Globus pallidus (tissue), 1 donor: ENCODE measurements around the gene PCNX4.

Source experiments
- DNase-seq: peaks from one replicate; pipeline ENCODE4 v3.0.0-alpha.2; 2015; ENCODE audit warnings: low spot score

PCNX4 gene

DNA sequence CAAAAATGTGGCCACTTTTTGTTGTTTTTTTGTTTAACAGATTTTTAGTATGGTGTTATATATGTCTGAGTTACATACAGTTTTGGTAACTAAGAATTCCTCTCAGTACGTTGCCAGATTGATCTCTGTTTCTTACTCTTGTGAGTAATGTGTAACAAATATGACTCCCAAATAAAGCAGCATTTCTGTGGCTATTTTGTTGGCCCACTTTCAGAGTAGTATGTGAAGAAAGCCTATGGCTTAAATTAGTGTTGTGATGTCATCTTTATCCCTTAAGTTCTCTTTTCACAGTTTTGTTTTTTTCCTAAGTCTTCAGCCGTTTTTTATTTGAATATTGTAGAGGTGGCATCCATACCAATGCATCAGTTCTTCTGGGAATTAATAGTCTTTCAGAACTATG lies 10.7 kb downstream of the PCNX4 start:
- no peak for DNase-seq

DNA sequence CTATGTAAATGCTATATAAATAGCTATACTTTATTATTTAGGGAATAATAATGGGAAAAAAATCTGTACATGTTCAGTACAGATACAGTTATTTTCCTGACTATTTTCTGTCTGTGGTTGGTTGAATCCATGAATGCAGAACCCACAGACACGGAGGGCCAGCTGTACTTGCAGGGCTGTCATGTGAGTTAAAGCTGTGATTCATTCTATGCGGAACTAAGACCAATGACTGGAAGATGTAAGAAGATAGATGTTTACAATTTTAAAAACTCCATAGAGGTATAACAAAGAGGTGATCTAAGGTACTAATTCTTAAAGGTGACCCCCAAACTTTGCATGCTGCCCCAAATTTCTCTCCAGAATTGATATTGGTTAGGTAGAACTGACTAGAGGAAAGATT lies 14.6 kb downstream of the PCNX4 start:
- peak; percentile 63 for DNase-seq

DNA sequence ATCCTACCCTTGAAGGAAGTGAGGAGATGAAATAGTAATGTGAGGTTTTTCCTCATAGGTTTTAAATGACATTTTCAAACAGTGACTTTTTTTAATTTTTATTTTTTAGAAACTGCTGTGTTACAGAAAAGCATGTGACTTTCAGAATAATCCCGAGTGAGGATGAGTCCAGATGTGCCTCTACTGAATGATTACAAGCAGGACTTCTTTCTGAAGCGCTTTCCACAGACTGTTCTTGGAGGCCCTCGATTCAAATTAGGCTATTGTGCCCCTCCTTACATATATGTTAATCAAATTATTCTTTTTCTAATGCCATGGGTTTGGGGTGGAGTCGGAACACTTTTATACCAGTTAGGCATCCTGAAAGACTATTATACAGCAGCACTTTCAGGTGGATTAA lies 15.8 kb downstream of the PCNX4 start:
- DNase-seq = peak; percentile 20

DNA sequence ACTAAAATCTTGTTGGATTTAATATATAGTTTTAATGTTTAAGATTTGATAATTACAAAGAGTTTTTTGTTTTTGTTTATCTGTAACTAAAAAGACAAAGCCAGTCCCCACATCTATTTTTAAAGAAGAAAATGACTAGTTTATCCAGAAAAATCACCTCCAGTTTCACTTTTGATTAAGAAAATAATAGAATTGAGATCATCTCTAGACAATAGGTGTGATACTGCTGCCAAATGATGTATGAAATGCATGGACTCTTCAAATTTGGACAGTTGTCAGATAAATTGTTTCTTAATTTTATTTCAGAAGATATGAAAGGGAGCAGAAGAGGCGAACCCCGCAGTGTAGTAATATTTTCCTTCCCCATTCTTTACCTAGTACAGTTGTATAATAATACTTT lies 20.0 kb downstream of the PCNX4 start:
- DNase-seq = no peak

DNA sequence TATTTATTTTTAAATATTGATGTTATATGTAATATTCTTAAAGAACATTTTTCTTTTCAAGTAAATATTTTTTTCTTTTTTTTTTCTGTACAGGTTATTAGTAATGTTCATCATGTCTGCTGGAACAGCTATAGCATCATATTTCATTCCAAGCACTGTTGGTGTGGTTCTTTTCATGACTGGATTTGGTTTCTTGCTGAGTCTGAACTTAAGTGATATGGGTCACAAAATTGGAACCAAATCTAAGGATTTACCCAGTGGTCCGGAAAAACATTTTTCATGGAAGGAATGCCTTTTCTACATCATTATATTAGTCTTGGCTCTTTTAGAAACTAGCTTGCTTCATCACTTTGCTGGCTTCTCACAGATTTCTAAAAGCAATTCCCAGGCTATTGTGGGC lies 23.2 kb downstream of the PCNX4 start:
- no peak for DNase-seq

DNA sequence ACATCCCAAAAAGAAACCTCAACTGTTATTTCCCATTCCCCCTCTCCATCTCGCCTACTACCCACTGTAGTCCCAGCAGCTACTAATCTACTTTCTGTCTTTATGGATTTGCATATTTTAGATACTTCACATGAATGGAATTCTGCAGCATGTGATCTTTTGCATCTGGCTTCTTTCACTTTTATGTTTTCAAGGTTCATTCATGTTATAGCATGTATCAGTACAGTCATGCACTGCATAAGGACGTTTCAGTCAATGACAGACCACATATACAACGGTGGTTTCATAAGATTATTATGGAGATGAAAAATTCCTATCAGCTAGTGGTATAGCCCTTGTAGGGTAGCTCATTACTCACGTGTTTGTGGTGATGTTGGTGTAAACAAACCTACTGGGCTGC lies 24.5 kb downstream of the PCNX4 start:
- no peak for DNase-seq

DNA sequence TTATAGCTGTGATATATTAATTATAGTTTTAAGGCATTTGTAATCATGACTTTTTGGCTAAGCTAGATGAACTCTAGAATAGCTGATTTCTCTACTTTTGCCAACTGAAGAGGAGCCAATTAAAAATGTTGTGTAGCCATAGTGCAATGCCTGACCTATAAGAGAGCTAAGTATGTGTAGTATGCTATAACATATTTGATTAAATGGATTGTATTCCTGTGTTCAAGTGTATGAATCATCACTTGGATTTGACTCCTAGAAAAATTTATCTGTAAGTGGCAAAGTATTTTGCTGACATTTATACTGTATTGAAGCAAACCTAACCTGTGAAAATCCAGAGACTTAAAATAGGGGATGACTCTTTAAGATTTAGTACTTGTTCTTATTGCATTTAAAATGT lies 34.2 kb downstream of the PCNX4 start:
- DNase-seq = no peak

DNA sequence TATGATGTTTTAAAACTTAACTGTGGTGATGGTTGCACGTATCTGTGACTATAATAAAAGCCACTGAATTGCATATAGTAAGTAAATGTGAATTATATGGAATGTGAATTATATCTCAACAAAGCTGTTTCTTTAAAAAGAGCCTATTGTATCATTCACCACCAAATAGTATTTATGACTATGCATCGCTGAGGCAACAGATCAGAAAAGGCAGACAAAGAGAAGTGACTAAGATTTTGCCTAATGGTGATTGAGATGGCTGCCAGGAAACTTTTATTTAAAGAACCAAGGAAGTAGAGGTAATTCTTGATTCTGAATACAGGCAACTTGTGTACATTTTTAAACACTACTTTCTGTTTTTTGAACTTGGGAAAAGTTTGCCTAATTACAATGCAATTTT lies 41.8 kb downstream of the PCNX4 start:
- no peak for DNase-seq

DNA sequence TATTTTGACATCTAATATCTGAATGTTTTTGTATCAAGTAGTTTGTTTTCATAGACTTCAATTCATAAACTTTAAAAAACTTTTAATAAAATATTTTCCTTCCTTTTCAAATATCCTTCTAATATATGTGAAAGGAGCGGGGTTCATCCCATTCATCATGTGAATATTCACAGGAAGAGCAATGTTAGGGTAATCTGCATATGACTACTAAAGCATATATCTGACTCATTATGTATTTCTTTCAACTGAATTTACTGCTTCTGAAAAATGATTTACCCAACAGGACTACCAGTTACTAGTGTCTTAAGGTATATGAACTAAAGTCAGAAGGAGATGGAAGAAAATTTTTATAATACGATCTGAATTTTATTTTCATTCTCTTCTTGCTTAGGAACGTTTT lies 43.0 kb downstream of the PCNX4 start:
- DNase-seq = no peak

DNA sequence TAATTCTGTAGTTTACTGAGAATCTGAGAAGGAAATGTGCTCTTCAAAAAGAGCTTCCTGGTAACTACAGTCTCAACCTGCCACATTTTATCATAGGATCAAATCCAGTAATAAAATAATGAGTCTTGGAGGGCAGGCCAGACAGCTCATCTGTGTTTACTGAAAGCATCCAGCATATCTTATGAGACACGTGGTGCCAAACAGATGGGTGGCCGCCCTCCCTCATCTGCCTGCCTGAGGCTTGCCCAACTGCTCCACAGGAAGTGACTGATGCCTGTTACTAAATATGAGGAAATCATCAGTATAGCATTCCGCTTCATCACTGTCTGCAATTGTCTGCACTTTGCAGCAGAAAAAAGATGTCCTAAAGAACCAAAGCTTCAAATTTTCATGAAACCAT lies 60.0 kb downstream of the PCNX4 start:
- DNase-seq = peak; percentile 71

DNA sequence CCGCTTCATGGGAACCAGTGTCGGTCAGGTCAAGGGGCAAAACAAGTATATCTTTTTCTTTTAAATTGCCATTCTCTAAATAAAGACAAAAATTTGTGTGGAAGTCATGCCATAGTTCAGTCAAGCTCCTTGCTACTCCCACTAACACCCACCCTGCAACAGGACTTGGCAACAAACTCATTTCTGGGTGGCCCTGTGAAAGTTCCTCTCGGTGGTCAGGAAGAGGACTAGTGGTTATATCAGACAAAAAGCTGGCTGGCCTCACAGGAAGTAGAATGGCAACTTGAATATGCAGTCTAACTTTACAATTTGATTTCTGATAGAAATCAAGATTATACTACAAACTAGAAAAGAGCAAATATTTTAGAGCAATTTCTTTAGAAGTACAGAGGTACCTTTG lies 62.3 kb downstream of the PCNX4 start:
- DNase-seq = no peak

DNA sequence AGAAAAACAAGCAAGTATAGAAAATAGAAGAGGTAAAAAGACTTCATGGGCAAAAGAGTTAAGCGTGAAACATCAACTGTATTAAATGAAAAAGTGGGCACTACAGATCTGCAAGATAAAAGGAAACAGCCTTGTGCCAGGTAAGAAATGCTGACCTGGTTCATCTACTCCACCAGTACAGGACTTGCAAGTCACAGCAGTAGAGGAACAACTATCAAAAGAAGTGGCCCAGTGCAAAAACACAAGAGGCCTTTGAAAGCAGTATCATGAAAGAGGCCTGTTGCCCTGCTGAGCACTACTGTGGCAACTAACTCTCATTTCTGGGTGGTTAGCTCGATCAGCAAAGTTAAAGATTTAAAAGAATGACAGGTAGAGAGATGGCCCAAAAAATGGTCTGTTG lies 62.9 kb downstream of the PCNX4 start:
- DNase-seq = no peak

DNA sequence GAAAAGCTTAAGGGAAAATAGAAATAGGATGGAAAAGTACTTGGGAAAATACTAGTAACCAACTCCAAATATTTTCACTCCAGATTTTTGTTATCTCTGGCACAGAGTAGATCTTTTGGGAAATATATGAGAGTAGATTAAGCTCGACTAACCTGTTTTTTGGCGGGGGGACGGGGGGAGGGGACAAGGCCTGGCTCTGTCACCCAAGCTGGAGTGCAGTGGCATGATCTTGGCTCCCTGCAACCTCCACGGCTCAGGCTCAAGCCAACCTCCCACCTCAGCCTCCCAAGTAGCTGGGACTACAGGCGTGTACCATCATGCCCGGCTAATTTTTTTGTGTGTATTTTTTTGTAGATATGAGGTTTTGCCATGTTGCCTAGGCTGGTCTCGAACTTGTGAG lies 68.7 kb downstream of the PCNX4 start:
- no peak for DNase-seq

DNA sequence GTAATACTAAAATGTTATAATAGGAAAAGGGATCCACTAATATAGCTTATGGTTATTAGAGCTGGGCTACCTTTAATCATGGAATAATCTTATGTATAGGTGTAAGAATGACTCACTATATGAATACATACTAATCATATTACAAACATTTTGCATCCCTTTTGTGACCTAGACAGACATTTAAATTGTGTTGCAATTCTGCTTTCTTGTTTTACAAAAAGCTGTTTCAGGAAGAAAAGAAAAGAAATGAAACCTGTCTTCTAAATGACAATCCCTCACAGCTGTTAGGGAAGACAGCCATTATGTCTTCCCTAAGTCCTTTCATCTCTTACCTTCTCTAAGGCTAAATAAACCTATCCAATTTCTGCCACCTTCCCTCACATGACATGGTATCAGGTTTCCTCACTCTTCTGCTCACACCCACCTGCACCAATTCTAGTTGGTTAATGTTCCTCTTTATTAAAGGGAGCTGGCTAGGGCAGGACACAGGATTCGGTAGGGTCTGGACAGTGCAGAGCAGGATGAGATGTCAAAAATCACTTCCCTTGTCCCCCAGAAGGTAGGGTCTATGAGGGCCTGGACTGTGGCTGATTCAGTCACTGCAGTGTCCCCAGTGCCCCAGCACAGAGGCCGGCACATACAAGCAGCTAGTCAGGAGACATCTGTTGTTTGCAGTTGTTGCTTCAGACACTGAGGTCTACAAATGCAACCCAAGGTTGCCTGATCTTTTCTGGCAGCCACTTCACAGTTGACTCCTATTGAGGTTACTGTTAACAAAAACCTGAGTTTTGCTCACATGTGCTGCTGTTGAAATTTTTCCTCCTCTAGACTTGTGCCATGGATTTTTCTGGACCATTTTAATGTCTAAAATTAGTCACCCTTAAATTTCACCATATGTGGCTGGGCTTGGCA lies 69.7 kb downstream of the PCNX4 start:
- DNase-seq = no peak

DNA sequence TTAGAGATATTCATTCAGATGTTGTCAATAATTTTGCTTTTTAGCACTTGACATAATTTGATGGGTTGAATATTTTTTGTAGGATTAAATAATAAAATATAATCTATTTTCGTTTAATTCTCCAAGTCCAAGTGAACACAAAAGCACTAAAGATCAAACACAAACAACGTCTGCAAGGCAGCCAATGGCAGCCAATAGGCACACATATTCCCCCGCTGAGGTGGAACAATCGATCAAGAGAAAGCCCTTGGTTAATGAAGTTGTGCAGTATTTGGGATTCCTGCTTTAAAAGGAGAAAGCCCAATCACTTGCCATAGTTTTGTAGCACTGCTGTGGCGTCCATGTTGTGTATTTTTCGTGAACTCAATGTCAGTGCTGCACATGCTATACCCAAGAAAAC lies 72.0 kb downstream of the PCNX4 start:
- DNase-seq = no peak

DNA sequence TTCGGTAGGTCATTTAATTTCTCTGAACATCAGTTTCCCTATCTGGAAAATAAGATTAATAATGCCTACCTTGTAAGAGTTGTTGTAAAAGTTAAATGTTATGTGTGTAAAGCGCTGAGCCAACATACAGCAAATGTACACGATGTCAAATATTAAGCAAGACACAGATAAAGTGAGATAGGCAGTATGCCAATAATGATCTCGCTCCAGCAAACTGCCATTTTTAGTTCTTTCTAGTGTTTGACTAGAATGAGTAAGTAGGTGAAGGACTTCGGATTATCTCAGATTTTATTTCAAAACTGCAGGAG lies 72.6 kb downstream of the PCNX4 start:
- no peak for DNase-seq

DNA sequence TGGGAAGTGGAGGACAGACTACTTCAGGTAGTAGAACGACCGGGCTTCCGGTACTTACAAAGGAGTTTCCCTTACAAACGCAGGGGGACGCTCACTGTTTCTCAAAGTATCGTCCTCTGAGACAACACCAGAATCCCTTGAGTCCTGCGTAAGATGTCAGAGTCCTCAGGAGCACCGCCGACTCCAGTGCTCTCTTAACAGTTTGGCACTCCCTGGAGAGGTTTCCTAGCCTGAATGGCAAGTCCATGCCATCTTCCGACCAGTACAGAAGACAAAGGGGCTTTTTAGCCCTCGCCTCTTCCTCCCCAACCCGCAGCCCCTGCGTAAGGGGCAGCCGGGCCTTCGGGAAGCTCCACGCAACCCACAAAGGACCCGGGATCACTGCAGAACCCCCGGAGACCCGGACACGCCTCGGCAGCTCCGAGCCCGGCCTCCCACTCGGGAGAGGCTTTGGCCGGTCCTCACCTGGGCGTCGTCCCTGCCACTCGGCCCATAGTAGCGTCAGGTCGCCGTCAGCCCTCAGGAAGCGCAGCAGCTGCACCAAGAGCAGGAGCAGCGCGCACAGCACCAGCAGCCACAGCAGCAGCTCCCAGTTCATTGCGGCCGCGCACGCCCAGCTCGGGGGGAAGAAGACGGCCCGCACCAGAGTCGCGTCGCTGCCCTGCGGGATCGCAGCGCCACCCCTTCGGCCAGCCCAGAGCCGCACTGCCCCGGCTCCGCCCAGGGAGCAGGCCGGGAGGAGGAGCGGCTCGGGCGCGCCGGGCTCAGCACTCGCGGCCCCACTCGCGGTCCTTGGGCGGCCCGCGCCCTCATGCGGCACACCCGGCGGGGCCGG lies 73.2 kb downstream of the PCNX4 start, which contains the start of gene DHRS7:
Gene DHRS7 (minus strand): TSS at position 687 of the 835 bp plus-strand sequence. CDS start 89 bp downstream, at position 598.
- peak; percentile 87 for DNase-seq

DNA sequence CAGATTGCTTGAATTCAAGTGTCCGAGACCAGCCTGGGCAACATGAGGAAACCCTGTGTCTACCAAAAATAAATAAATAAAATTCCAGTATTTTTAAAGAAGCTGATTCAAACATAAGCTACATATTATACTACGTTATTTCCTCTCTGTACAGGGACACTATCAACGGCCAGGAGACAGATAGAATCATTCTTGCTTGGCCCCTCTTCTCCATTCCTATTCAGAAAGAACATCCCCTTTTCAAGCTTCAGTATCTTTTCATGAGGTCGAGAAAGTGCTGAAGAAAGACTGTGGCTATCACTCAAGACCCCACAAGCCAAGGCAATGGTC lies 73.8 kb downstream of the PCNX4 start:
- no peak for DNase-seq

DNA sequence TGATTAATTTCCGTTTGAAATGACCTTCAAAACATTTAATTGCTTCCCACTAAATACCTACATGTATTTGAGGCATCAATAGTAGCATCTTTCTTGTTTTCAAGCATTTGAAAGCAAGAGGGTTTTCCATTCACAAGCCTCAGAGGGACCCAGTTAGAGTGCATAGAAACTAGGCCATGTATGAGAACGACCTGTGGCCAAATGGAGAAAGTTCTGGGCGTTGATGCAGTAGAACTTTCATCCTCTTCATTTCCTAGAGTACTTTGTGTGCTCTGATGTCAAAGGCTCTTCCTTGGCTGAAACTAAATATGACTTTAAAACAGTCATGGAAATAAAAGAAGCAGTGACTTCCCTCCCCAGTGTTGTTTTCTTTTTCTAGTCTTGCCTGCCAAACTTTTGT lies 74.4 kb downstream of the PCNX4 start:
- DNase-seq = peak; percentile 35

DNA sequence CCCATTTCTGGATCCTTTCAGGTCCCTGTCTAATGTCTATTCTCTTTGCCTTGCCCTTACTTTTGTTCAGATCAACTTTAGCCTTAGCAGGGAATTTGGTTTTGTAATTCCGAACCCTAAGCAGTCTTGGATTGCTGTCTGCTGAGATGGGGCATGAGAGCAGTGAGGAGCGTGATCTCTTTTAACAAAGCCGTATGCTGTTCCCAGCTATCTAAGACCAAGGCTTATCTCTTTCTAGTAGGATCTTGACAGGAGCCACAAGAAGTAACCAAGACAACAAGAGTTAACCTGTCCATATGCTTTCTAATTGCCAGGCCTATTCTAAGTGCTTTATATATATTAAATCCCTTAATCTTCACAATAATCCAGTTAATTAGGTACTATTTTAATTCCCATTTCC lies 78.0 kb downstream of the PCNX4 start:
- no peak for DNase-seq

DNA sequence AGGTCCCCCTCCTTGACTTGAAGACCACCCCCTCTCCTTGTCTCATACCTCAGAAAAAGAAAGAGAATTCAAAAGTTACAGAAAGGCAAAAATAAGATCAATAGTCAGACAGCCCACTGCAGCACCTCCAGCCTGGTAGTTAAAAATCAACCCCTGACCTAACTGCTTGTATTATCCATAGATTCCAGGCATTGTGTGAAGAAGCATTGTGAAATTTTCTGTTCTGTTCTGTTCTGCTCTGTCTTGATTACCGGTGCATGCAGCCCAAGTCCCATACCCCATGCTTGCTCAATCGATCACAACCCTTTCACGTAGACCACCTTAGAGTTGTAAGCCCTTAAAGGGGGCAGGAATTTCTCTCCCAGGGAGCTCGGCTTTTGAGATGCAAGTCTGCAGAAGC lies 79.2 kb downstream of the PCNX4 start:
- DNase-seq = no peak

DNA sequence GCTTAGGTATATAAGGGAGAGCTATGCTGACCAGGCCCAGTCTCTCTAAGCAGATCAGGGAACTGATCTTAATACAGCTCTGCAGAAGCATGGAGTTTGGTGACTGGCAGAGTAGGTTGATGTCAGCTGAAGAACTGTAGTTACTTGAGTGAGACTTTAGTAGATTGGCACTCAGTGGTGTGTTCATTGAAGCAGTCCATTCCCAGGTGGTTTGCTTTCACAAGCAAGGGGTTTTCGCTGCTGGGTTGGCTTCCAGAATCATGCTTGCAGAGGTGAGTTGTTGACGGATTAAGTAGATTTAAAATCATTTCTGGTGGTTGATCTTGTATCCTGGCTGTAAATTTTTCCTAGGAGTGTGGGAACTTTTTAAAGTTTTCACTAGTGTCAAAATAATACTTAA lies 80.0 kb downstream of the PCNX4 start:
- DNase-seq = no peak
